HL-60/S4 treated with retinoic acid at 250 ng/mL for 4 days and 3 days (cell line): ENCODE data around the gene GABRB3.

Experiments used
- in situ Hi-C: fragments of 300-500 bp; cut with MboI; formaldehyde crosslinking; loops from 2 replicates; pipeline ENCODE4 v1.7.0; 2022; ENCODE audit warnings: low sequenced_read_pairs

The GABRB3 gene

DNA sequence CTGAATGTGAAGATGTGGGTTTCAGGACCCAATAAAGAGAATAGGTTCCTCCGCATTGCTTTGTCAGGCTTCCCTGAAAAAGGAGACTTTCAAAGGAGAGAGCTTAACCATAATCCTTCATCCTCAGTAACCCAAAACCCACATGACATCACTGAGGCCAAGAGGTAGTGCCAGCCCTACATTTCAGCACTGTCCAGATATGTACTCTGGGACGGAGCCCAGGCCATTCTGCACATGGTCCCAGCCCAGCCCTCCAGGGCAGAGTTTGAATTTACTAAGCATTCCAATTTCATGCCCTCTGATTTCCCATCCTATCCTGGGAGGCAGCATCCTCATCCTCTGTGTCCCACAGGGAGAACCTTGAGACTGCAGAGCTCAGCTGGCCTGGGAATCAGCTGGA, 210.5 kb downstream of the GABRB3 start:
- in situ Hi-C loops: no loop called here

- in situ Hi-C loops: no loop called here
Observed at GRCh38 chr15:26561896-26562295, 211.0 kb downstream of the GABRB3 start.

DNA sequence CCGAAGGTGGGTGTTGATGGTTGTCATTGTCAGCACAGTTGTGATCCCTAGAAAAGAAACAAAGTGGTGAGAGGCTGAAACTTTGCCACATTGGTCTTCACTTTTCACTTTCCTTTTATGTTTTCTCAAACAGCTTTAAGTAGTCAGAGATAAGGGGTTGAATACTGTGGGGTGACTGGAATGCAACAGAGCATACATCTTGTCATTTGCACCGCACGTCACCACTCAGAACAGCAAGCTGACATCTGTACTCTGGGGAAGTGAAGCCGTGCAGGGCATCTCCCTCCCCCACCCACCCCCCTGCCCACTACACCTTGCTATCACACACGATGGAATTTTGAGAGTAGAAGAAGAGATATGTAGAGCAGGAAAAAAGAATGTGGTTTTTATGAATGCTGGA, 211.7 kb downstream of the GABRB3 start:
- in situ Hi-C loops: no loop called here

DNA sequence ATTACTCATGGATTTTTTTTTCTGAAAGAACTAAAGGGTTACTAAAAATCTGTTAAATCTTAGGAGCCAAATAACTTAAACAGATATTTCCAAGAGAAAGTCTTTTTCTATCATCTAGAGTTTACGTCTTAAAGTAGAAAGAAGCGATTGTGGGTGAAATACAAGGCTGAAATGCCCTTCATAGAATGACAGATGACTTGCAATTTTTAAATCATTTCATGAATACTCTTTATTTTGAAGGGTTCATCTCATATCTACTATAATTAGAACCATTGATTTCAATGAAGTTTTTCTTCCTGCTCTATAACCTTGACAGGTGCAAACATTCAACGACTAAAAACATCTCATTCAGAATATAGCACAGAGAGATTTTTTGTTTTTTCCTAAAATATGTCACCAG, 217.0 kb downstream of the GABRB3 start:
- in situ Hi-C loops: no loop called here

DNA sequence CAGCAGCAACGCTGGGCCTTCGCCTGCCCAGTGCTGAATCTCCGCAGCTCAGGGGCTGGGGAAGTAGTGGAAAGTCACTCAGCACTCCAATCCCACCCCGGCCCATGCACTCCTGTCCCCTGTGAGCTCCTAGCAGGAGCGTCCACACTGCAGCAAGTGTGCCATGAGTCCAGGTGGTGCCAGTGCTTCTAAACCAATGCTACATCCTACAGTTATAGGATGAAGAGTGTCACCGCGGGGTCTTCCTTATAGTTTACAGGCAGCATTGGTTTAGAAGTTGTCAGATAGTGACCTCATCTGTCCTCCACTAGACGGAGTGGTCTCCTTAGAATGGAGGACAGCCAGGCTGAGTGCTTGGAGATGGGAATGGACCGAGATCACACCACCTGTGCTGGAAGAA, 221.4 kb downstream of the GABRB3 start:
- in situ Hi-C loops: no loop called here

DNA sequence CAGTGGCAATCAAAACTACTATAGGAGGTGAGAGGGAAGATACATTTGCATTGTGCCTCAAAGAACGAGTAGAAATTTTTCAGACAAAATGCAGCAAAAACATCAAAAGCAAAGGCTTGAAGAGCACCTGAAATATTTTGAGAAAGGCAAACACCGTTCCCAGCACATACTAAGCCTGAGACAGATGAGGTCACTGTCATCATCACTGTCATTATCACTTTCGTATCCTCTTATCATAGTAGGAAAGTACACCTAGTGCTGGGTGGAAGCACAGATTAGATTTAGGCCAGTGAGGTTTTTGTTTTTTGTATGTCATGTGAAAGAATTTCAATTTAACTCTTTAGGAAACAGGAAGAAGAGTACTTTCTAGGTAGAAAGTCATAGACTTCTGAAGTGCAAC, 222.0 kb downstream of the GABRB3 start:
- in situ Hi-C loops: no loop called here

- in situ Hi-C loops: no loop called here
Observed at GRCh38 chr15:26537663-26538062, 235.2 kb downstream of the GABRB3 start.

GRCh38 chr15:26531489-26531888, 241.4 kb downstream of the GABRB3 start:
- in situ Hi-C loops: no loop called here

DNA sequence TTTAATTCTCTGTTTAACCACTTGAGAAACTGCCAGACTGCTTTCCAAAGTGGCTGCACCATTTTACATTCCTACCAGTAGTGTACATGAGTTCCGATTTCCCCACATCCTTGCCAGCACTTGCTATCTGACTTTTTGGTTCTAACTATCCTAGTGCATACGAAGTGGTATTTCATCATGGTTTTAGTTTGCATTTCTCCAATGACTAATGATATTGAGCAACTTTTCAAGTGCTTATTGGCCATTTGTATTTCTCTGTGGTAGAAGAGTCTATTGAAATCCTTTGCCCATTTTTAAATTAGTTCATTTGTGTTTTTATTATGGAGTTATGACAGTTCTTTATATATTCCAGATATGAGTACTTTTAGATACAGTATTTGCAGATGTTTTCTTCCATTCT, 247.8 kb downstream of the GABRB3 start:
- in situ Hi-C loops: no loop called here

DNA sequence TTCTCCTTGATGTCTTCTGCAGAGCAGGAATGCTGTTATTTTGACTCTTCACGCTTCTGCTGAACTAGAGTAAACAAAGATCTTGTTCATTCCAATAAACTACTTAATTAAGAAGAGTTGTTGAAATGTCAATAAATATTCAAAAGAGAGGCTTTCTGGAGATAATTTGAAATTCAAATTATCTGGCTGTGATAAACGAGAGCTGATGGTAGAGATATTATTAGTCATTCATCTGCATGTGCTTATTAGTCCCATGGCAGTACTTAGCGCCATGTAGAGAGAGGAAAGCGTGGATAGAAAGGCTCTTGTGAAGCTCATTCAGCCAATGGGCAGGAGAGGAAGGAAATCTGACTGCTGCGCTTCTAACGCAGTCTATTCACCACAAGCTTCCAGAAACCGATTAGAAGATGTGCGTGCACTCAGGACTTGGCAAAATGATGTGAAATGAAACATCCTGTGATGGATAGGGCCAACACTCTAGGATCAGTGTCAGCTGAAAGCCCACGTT, 251.1 kb downstream of the GABRB3 start:
- in situ Hi-C loops: no loop called here

- in situ Hi-C loops: no loop called here
Observed at GRCh38 chr15:26521130-26521529, 251.7 kb downstream of the GABRB3 start.

GRCh38 chr15:26518885-26519284, 254.0 kb downstream of the GABRB3 start:
- in situ Hi-C loops: no loop called here

- in situ Hi-C loops: no loop called here
Observed at GRCh38 chr15:26516102-26516980, 256.5 kb downstream of the GABRB3 start.

DNA sequence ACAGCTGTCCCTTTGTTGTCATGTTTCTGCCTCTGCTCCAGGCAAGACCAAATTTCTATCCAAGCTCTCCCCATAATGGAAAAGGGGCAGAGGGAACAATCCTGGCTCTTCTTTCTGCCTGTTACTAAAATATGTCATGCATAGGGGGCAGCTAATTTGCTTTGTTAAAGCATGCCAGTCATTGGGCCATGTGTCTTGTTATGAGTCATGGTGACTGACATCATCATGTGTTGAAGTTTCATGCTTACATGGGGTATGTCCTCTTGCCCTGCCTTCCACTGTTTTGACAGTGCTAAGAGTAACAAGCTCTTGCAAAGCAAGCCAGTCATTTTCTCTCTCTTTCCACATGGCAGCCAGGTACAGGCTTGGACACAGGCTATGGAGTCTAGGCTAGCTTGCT, 268.9 kb downstream of the GABRB3 start:
- in situ Hi-C loops: no loop called here
